ENCODE data around the gene KREMEN1.
A peak's percentile ranks its signal among the peaks of the same experiment; 100 is the strongest.

Gene KREMEN1

DNA sequence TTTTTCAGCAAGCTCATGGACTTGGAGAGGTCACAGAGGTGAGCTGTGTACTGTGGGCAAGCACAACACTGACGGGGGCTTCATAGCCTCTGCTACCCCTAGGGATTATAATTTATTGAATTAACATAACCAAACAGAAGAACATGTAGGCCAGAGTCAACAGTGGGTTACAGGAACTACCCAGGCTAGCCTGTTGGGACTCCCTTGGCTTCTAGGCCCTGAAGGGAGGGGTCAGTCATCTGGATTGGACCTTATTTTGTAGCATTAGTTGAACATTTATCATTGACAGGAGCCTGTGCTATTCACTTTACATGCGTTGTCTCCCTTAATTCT, 56.9 kb downstream of the KREMEN1 start:
- H3K9me3 ChIP-seq (ENCODE audit: control insufficient read depth in 1 of 2, low read length in 2 of 2): no peaks in the 10 kb centered on the region

DNA sequence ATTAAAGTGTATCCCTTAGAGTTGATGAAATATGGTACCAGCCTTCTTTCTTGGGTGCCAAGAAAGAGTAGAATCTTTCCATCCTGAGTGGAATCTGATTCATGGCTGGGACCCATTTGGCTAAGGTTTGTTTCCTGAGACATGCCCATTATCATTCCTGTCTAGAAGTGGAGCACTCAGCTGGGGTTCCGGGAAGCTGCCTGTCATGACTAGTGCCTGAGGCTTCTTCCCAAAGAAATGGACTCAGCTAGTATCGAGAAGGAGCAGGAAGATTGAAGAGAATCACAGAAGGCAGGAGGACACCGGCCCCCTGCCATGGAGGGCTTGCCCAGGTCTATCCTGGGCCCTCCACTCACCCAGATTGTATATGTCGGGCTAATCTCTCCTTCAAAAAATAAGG, 57.6 kb downstream of the KREMEN1 start:
- Histone ChIP-seq H3K9me3 (ENCODE audit: control insufficient read depth in 1 of 2, low read length in 2 of 2) (no peaks in the 10 kb centered on the region), H3K27me3 (ENCODE audit: control insufficient read depth in 1 of 2, insufficient read depth in 2 of 2, low read length in 2 of 2) (no peaks in the 10 kb centered on the region), H3K9ac (ENCODE audit: low read depth in 1 of 2, low read length in 2 of 2) (no peak overlapping the region), H3K27ac (ENCODE audit: low read depth, low read length) (no peak overlapping the region), H3K36me3 (ENCODE audit: control insufficient read depth in 1 of 2, insufficient read depth in 2 of 2, low read length in 2 of 2) (peaks cover 6 to 14% of the 10 kb centered on the region in 2 donors), H3K4me3 (ENCODE audit: low read depth in 1 of 2, low read length in 2 of 2) (no peak overlapping the region), H3K4me1 (ENCODE audit: control insufficient read depth in 1 of 2, insufficient read depth in 2 of 2, low read length in 2 of 2) (peaks cover 12% of the 10 kb centered on the region in 2 donors)

More for the DNA sequence above, 56.9 kb downstream of the KREMEN1 start:
- no peaks in the 10 kb centered on the region for H3K27me3 ChIP-seq (ENCODE audit: control insufficient read depth in 1 of 2, insufficient read depth in 2 of 2, low read length in 2 of 2)
- peak overlapping the region; percentile 17 for H3K27ac ChIP-seq (ENCODE audit: low read depth, low read length)
- peaks cover 5 to 12% of the 10 kb centered on the region in 2 donors for H3K4me1 ChIP-seq (ENCODE audit: control insufficient read depth in 1 of 2, insufficient read depth in 2 of 2, low read length in 2 of 2)
- H3K9ac ChIP-seq (ENCODE audit: low read depth in 1 of 2, low read length in 2 of 2): no peak overlapping the region
- peaks cover 6 to 8% of the 10 kb centered on the region in 2 donors for H3K36me3 ChIP-seq (ENCODE audit: control insufficient read depth in 1 of 2, insufficient read depth in 2 of 2, low read length in 2 of 2)
- no peak overlapping the region for H3K4me3 ChIP-seq (ENCODE audit: low read depth in 1 of 2, low read length in 2 of 2)

DNA sequence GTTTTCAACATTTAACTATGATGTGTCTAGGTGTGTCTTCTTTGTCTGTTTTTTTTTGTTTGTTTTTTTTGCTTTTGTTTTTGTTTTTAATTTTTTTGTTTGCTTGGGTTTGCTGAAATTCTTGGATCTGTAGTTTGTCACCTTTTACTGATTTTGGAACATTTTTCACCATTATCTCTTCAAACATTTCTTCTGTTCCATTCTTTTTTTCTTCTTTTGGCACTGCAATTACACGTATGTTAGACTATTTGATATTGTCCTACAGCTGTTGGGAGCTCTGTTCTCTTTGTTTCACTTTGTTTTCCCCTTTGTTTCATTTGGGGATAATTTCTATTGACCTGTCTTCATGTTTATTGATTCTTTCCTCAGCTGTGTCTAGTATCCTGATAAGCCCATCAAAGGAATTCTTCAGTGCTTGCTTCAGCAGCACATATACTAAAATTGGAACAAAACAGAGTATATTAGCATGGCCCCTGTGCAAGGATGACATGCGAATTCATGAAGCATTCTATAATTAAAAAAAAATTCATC, 60.8 kb downstream of the KREMEN1 start:
- Histone ChIP-seq H3K36me3 (ENCODE audit: control insufficient read depth in 1 of 2, insufficient read depth in 2 of 2, low read length in 2 of 2) (peaks cover 14 to 20% of the 10 kb centered on the region in 2 donors), H3K4me3 (ENCODE audit: low read depth in 1 of 2, low read length in 2 of 2) (no peak overlapping the region), H3K9me3 (ENCODE audit: control insufficient read depth in 1 of 2, low read length in 2 of 2) (no peaks in the 10 kb centered on the region), H3K27me3 (ENCODE audit: control insufficient read depth in 1 of 2, insufficient read depth in 2 of 2, low read length in 2 of 2) (no peaks in the 10 kb centered on the region), H3K9ac (ENCODE audit: low read depth in 1 of 2, low read length in 2 of 2) (no peak overlapping the region), H3K27ac (ENCODE audit: low read depth, low read length) (no peak overlapping the region), H3K4me1 (ENCODE audit: control insufficient read depth in 1 of 2, insufficient read depth in 2 of 2, low read length in 2 of 2) (peaks cover 0 to 17% of the 10 kb centered on the region in 2 donors)

DNA sequence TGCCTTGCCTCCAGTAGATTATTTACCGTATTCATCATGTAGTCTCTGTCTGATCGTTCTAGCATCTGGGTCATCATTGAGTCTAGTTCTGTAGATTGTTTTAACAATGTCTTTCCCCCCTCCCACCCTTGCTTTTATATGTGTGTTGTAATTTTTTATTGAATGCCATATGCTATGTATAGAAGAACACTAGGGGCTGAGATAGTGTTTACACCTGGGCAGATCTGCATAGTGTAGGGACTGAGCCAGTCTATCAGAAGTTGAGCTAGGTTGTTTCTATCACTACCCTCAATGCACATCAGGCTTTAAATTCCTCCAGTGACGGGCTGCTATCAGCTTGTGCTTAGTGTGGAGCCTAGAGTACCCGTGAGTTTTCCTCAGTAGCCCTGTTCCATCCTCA, 61.6 kb downstream of the KREMEN1 start:
- no peak overlapping the region for H3K27ac ChIP-seq (ENCODE audit: low read depth, low read length)
- H3K27me3 ChIP-seq (ENCODE audit: control insufficient read depth in 1 of 2, insufficient read depth in 2 of 2, low read length in 2 of 2): no peaks in the 10 kb centered on the region
- no peak overlapping the region for H3K4me3 ChIP-seq (ENCODE audit: low read depth in 1 of 2, low read length in 2 of 2)
- H3K36me3 ChIP-seq (ENCODE audit: control insufficient read depth in 1 of 2, insufficient read depth in 2 of 2, low read length in 2 of 2): peaks cover 14 to 21% of the 10 kb centered on the region in 2 donors
- H3K9me3 ChIP-seq (ENCODE audit: control insufficient read depth in 1 of 2, low read length in 2 of 2): no peaks in the 10 kb centered on the region
- H3K4me1 ChIP-seq (ENCODE audit: control insufficient read depth in 1 of 2, insufficient read depth in 2 of 2, low read length in 2 of 2): peaks cover 0 to 17% of the 10 kb centered on the region in 2 donors
- no peak overlapping the region for H3K9ac ChIP-seq (ENCODE audit: low read depth in 1 of 2, low read length in 2 of 2)

DNA sequence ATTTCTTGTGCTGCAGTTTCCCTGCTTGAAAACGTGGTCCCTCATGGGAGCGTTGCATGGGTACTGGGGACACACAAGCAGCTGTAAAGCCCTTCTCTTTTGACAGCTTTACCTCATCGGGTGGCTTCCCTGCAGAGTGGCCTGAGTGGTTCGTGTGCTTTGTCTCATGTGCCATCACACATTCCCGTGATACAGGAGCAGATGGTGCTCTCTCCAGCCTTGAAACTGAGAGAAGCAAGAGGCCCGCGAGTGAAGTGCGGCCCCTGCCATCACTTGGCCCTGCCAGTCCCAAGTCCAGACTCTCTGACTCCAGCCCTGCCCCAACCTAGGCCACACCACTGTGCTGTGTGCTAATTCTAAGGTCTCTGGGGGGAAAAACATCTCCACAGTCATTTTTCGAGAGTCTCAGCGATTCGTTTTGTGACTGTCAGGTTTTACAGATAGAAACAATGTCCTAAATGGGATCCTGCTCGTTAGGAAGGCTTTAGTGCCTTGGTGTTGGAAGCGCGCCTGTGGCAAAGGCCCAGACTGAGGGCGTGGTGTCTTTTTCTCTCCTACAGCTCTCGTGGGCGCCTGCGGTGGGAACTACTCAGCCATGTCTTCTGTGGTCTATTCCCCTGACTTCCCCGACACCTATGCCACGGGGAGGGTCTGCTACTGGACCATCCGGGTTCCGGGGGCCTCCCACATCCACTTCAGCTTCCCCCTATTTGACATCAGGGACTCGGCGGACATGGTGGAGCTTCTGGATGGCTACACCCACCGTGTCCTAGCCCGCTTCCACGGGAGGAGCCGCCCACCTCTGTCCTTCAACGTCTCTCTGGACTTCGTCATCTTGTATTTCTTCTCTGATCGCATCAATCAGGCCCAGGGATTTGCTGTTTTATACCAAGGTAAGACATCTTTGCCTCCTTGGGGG, 64.2 kb downstream of the KREMEN1 start:
- H3K9me3 ChIP-seq (ENCODE audit: control insufficient read depth in 1 of 2, low read length in 2 of 2): no peaks in the 10 kb centered on the region
- no peak overlapping the region for H3K9ac ChIP-seq (ENCODE audit: low read depth in 1 of 2, low read length in 2 of 2)
- H3K36me3 ChIP-seq (ENCODE audit: control insufficient read depth in 1 of 2, insufficient read depth in 2 of 2, low read length in 2 of 2): peaks cover 16 to 46% of the 10 kb centered on the region in 2 donors
- no peak overlapping the region for H3K27ac ChIP-seq (ENCODE audit: low read depth, low read length)
- H3K27me3 ChIP-seq (ENCODE audit: control insufficient read depth in 1 of 2, insufficient read depth in 2 of 2, low read length in 2 of 2): no peaks in the 10 kb centered on the region
- H3K4me1 ChIP-seq (ENCODE audit: control insufficient read depth in 1 of 2, insufficient read depth in 2 of 2, low read length in 2 of 2): peaks cover 0 to 17% of the 10 kb centered on the region in 2 donors
- H3K4me3 ChIP-seq (ENCODE audit: low read depth in 1 of 2, low read length in 2 of 2): no peak overlapping the region

DNA sequence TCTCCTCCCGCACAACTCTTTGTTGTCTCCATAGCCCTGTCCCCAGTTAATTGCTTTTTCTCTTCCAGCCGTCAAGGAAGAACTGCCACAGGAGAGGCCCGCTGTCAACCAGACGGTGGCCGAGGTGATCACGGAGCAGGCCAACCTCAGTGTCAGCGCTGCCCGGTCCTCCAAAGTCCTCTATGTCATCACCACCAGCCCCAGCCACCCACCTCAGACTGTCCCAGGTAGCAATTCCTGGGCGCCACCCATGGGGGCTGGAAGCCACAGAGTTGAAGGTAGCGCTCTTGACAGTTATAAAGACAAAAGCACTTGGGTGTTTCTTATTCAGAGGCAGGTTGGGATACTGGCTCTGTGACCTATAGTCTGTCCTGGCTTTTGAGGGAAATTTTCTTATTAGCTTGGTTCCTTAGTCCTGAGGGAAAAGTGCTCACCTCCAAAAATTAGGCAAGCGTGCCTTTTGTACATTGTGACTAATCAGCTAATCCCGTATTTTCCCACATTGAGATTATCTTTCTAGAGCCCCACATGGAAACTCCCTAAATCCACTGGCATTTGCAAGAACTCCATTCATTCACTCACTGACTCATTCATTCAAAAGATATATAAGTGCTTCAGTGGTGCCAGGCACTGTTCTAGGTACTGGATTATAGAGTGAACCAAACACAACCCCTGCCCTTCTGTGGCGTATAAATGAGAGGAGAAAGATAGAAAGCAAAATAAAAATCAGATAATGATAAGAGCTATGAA, 65.9 kb downstream of the KREMEN1 start:
- Histone ChIP-seq H3K27ac (ENCODE audit: low read depth, low read length) (no peak overlapping the region), H3K4me1 (ENCODE audit: control insufficient read depth in 1 of 2, insufficient read depth in 2 of 2, low read length in 2 of 2) (peaks cover 0 to 17% of the 10 kb centered on the region in 2 donors), H3K27me3 (ENCODE audit: control insufficient read depth in 1 of 2, insufficient read depth in 2 of 2, low read length in 2 of 2) (no peaks in the 10 kb centered on the region), H3K4me3 (ENCODE audit: low read depth in 1 of 2, low read length in 2 of 2) (no peak overlapping the region), H3K9ac (ENCODE audit: low read depth in 1 of 2, low read length in 2 of 2) (no peak overlapping the region), H3K9me3 (ENCODE audit: control insufficient read depth in 1 of 2, low read length in 2 of 2) (no peaks in the 10 kb centered on the region), H3K36me3 (ENCODE audit: control insufficient read depth in 1 of 2, insufficient read depth in 2 of 2, low read length in 2 of 2) (peaks cover 11 to 47% of the 10 kb centered on the region in 2 donors)

DNA sequence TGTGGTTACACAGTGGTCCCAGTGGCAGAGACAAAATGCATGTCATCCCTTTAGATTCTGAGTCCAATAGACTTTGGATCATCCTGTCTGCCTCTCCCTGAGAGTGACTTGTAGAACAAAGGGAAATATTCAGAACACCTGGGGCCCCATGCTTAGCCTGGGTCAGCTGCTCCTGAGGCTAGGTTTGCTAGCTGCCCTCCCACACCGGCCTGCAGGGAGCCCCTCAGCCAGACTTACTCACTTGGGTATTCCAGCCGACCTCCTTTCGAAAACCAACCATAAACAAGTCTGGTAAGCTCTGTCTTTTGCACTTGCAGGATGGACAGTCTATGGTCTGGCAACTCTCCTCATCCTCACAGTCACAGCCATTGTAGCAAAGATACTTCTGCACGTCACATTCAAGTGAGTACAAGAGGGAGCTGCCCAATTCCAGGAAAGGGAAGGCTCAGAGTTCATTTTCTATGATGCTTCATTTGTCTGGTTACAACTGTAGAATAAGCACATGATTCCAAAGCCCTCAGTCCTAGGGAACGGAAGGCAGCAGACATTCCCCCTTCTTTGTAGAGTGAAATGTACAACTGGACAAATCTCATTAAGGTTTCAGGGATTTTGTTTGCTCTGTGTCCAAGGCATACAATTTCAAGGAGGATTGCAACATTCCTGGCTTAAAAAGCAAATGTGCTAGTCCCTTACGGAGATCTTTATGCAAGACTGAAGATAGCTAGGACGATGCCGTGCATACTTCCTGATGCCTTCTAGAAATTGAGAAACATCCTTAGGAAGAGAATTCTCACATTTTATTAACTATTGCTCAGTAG, 67.3 kb downstream of the KREMEN1 start:
- Histone ChIP-seq H3K36me3 (ENCODE audit: control insufficient read depth in 1 of 2, insufficient read depth in 2 of 2, low read length in 2 of 2) (peaks cover 11 to 48% of the 10 kb centered on the region in 2 donors), H3K4me1 (ENCODE audit: control insufficient read depth in 1 of 2, insufficient read depth in 2 of 2, low read length in 2 of 2) (peaks cover 0 to 13% of the 10 kb centered on the region in 2 donors)

DNA sequence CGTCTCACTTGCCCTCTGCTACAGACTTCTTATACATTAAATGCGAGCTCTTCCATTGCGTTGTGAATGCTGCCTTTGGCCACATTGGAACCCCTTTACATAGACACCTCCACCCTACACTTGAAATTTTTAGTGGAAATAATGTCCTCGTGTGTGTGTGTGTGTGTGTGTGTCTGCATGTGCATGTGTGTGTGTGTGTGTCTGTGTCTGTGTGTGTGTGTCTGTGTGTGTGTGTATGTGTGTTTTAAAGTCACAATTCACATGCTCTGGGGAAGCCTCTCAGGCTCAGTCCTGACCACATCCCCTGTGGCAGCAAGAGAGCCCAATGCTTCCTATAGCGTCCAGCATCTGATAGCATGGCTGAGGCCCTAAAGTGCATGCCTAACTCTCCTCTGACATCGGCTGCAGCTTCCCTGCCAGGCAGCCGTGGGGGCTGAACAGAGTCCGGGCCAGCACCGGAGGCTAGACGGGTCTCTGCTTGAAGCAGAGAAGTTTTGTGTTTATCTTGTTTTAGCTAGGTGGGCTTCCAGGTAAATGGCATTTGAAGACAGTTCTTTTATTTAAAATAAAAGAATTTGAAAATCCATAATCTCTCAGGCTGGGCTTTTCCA, 68.3 kb downstream of the KREMEN1 start:
- Histone ChIP-seq H3K9me3 (ENCODE audit: control insufficient read depth in 1 of 2, low read length in 2 of 2) (no peaks in the 10 kb centered on the region), H3K4me1 (ENCODE audit: control insufficient read depth in 1 of 2, insufficient read depth in 2 of 2, low read length in 2 of 2) (peaks cover 0 to 9% of the 10 kb centered on the region in 2 donors), H3K9ac (ENCODE audit: low read depth in 1 of 2, low read length in 2 of 2) (no peak overlapping the region), H3K27me3 (ENCODE audit: control insufficient read depth in 1 of 2, insufficient read depth in 2 of 2, low read length in 2 of 2) (no peaks in the 10 kb centered on the region), H3K36me3 (ENCODE audit: control insufficient read depth in 1 of 2, insufficient read depth in 2 of 2, low read length in 2 of 2) (peaks cover 11 to 45% of the 10 kb centered on the region in 2 donors), H3K4me3 (ENCODE audit: low read depth in 1 of 2, low read length in 2 of 2) (no peak overlapping the region), H3K27ac (ENCODE audit: low read depth, low read length) (no peak overlapping the region)

More for the DNA sequence above, 67.3 kb downstream of the KREMEN1 start:
- Histone ChIP-seq H3K4me3 (ENCODE audit: low read depth in 1 of 2, low read length in 2 of 2) (no peak overlapping the region), H3K9ac (ENCODE audit: low read depth in 1 of 2, low read length in 2 of 2) (no peak overlapping the region), H3K27ac (ENCODE audit: low read depth, low read length) (no peak overlapping the region), H3K9me3 (ENCODE audit: control insufficient read depth in 1 of 2, low read length in 2 of 2) (no peaks in the 10 kb centered on the region), H3K27me3 (ENCODE audit: control insufficient read depth in 1 of 2, insufficient read depth in 2 of 2, low read length in 2 of 2) (no peaks in the 10 kb centered on the region)

DNA sequence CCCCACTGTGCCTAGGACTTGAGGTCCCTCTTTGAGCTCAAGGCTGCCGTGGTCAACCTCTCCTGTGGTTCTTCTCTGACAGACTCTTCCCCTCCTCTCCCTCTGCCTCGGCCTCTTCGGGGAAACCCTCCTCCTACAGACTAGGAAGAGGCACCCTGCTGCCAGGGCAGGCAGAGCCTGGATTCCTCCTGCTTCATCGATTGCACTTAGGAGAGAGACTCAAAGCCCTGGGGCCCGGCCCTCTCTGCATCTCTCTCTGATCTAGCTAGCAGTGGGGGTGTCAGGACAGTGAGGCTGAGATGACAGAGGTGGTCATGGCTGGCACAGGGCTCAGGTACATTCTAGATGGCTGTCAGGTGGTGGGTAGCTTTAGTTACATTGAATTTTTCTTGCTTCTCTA, 69.3 kb downstream of the KREMEN1 start:
- Histone ChIP-seq H3K4me3 (ENCODE audit: low read depth in 1 of 2, low read length in 2 of 2) (no peak overlapping the region), H3K27ac (ENCODE audit: low read depth, low read length) (no peak overlapping the region), H3K4me1 (ENCODE audit: control insufficient read depth in 1 of 2, insufficient read depth in 2 of 2, low read length in 2 of 2) (peaks cover 0 to 3% of the 10 kb centered on the region in 2 donors), H3K27me3 (ENCODE audit: control insufficient read depth in 1 of 2, insufficient read depth in 2 of 2, low read length in 2 of 2) (no peaks in the 10 kb centered on the region), H3K36me3 (ENCODE audit: control insufficient read depth in 1 of 2, insufficient read depth in 2 of 2, low read length in 2 of 2) (peaks cover 11 to 45% of the 10 kb centered on the region in 2 donors), H3K9ac (ENCODE audit: low read depth in 1 of 2, low read length in 2 of 2) (no peak overlapping the region), H3K9me3 (ENCODE audit: control insufficient read depth in 1 of 2, low read length in 2 of 2) (no peaks in the 10 kb centered on the region)

Data from duodenal mucosa (tissue), 2 donors.